Spleen (tissue), 3 donors: ENCODE measurements around the gene FAM107B.

Experiments
- POLR2A ChIP-seq, 3 donors: fragments of 450-650 bp; IDR thresholded peaks; one replicate each; pipeline ENCODE4 v1.5.1; 2017; ENCODE audit warnings: antibody characterized with exemption in 3 of 3, mild to moderate bottlenecking in 1 of 3
- POLR2AphosphoS5 ChIP-seq, 3 donors: sonication (generic); formaldehyde crosslinking; IDR thresholded peaks; one replicate each; pipeline ENCODE4 v1.5.1; 2017; ENCODE audit warnings: antibody characterized with exemption in 3 of 3

- TF ChIP-seq POLR2A (IDR thresholded peaks at IDR 0.05) (no peak), POLR2AphosphoS5 (IDR thresholded peaks at IDR 0.05) (no peak)
These were observed 31.9 kb downstream of the FAM107B start for GRCh38 chr10:14742815-14743214.
